GM12891 (cell line): Measurements from ENCODE around the gene RAPGEF2.

Experiments
- PAX5 ChIP-seq: IDR thresholded peaks from 2 replicates; pipeline ENCODE4 v1.6.1; 2011; ENCODE audit warnings: low read length, moderate library complexity, mild to moderate bottlenecking; ENCODE audit not compliant: insufficient read depth, severe bottlenecking
- POLR2A ChIP-seq: IDR thresholded peaks from 2 replicates; pipeline ENCODE4 v1.6.1; 2011; ENCODE audit warnings: low read depth, low read length, control low read depth
- POLR2AphosphoS5 ChIP-seq: IDR thresholded peaks from 2 replicates; pipeline ENCODE4 v1.6.1; 2011; ENCODE audit warnings: low read depth, low read length, control low read depth
- POU2F2 ChIP-seq: IDR thresholded peaks from 2 replicates; pipeline ENCODE4 v1.6.1; 2011; ENCODE audit warnings: low read depth, mild to moderate bottlenecking, control low read depth, low read length, moderate library complexity
- SPI1 ChIP-seq: IDR thresholded peaks from 2 replicates; pipeline ENCODE4 v1.6.1; 2011; ENCODE audit warnings: low read depth, low read length, control low read depth
- TAF1 ChIP-seq: IDR thresholded peaks from 2 replicates; pipeline ENCODE4 v1.6.1; 2011; ENCODE audit warnings: low read depth, low read length, control low read depth

- TF ChIP-seq POLR2A (no peak), TAF1 (no peak), POLR2AphosphoS5 (no peak), SPI1 (no peak), POU2F2 (no peak), PAX5 (no peak)
Observed at GRCh38 chr4:159237975-159238374, 135.1 kb downstream of the RAPGEF2 start.
